Kidney (tissue), 14 donors: Measurements from ENCODE around the gene ACSF3. TPM values are rescaled to one million over a fixed set of nuclear protein-coding genes. Genes with fewer than 3 reads are reported as not detected.
A peak's percentile ranks its signal among the peaks of the same experiment; 100 is the strongest.

ENCODE experiments used
- DNase-seq, 5 donors: peaks; one replicate each; pipeline ENCODE4 v3.0.0-alpha.2; 2013 to 2020
- FAIRE-seq: peaks from 2 replicates; lab custom pipeline; 2012; peaks lifted over from hg19 to GRCh38; lab: Jason Lieb, UNC
- H3K27ac ChIP-seq, 2 donors: one replicate each; pipeline ENCODE4 v1.7.0; 2013; ENCODE audit warnings: low read depth in 2 of 2, low read length in 2 of 2, inconsistent platforms in 1 of 2
- H3K27me3 ChIP-seq: one replicate; pipeline ENCODE4 v1.7.1; 2013; ENCODE audit warnings: low read length, inconsistent platforms; ENCODE audit not compliant: control insufficient read depth, insufficient read depth
- H3K36me3 ChIP-seq, 3 donors: one replicate each; pipeline versions ENCODE4 v1.7.0 to v1.7.1; 2013; ENCODE audit warnings: low read length in 3 of 3, control low read depth in 1 of 3, inconsistent platforms in 1 of 3; ENCODE audit not compliant: insufficient read depth in 3 of 3, control insufficient read depth in 2 of 3
- H3K4me1 ChIP-seq, 3 donors: one replicate each; pipeline versions ENCODE4 v1.7.0 to v1.7.1; 2013; ENCODE audit warnings: low read length in 3 of 3, inconsistent platforms in 1 of 3, low read depth in 1 of 3; ENCODE audit not compliant: control insufficient read depth in 2 of 3, insufficient read depth in 2 of 3
- H3K4me3 ChIP-seq, 3 donors: one replicate each; pipeline versions ENCODE4 v1.7.0 to v1.8.1; 2013; ENCODE audit warnings: low read length in 3 of 3, control low read depth in 1 of 3, inconsistent platforms in 1 of 3
- H3K9ac ChIP-seq, 3 donors: one replicate each; pipeline versions ENCODE4 v1.7.0 to v1.7.1; 2013; ENCODE audit warnings: low read length in 3 of 3, control low read depth in 1 of 3, inconsistent platforms in 1 of 3
- H3K9me3 ChIP-seq, 3 donors: one replicate each; pipeline versions ENCODE4 v1.7.0 to v1.7.1; 2013; ENCODE audit warnings: low read length in 3 of 3, control low read depth in 1 of 3, inconsistent platforms in 1 of 3; ENCODE audit not compliant: control insufficient read depth in 2 of 3, insufficient read depth in 1 of 3
- intact Hi-C: fragments of 100-400 bp; cut with DNase I; formaldehyde crosslinking; loops from one replicate; pipeline ENCODE4 v1.11.1; 2022
- polyA plus RNA-seq: library from polyadenylated mRNA; stranded (reverse); fragments of 350-450 nt; fragmentation: Illumina TruSeq; extraction: RNeasy Lipid Tissue Mini Kit (QIAGEN cat#74804); gene quantifications from one replicate; pipeline ENCODE4 v1.2.3, GENCODE V29; 2014; ENCODE audit warnings: low read depth, low replicate concordance; ENCODE audit not compliant: insufficient read depth
- total RNA-seq: library from RNA; stranded (reverse); fragmentation: NEBNext Ultra II Directional; extraction: Animal tissue kit (Norgen Biotek cat#: 25700); gene quantifications from one replicate; pipeline ENCODE4 v1.2.1, GENCODE V29; 2021
- TF ChIP-seq, protein P1 (sequence below): IDR thresholded peaks from 3 replicates; pipeline ENCODE4 v1.5.1; 2012; ENCODE audit warnings: mild to moderate bottlenecking, moderate library complexity, borderline replicate concordance; ENCODE audit not compliant: insufficient read depth; ENCODE audit errors: extremely low read depth
- donor health status: control.
- donor health status: control.
- donor health status: control.
- donor health status: control.
- donor health status: control.
- donor health status: DM: yes; HTN: yes; CAD: no.
- donor health status: Normal renal cell carcinoma (clear cell type).

ACSF3 gene
- total and polyA plus RNA-seq, 2 donors from 2014 or later = 33.2 to 39.0 TPM

GRCh38 chr16:89200124-89200849 lies 106.6 kb downstream of the ACSF3 start, which contains the start of gene SLC22A31:
SLC22A31 (minus strand) TSS chr16:89200537; CDS start chr16:89200501, 36 bp downstream.
- DNase-seq (peak in 2 of 5 donors; percentile 74 to 76), FAIRE-seq (no peak)
- Histone ChIP-seq H3K9me3 (no peaks in the 10 kb centered on the region), H3K9ac (no peak within 1 kb of the TSS), H3K36me3 (no peaks in the 10 kb centered on the region), H3K4me3 (no peak within 1 kb of the TSS), H3K27me3 (peaks cover 17% of the 10 kb centered on the region), H3K27ac (no peak within 1 kb of the TSS), H3K4me1 (peaks cover 0 to 2% (median 0%) of the 10 kb centered on the region in 3 donors)
- intact Hi-C loops = no loop called here
- TF ChIP-seq, protein P1, sequence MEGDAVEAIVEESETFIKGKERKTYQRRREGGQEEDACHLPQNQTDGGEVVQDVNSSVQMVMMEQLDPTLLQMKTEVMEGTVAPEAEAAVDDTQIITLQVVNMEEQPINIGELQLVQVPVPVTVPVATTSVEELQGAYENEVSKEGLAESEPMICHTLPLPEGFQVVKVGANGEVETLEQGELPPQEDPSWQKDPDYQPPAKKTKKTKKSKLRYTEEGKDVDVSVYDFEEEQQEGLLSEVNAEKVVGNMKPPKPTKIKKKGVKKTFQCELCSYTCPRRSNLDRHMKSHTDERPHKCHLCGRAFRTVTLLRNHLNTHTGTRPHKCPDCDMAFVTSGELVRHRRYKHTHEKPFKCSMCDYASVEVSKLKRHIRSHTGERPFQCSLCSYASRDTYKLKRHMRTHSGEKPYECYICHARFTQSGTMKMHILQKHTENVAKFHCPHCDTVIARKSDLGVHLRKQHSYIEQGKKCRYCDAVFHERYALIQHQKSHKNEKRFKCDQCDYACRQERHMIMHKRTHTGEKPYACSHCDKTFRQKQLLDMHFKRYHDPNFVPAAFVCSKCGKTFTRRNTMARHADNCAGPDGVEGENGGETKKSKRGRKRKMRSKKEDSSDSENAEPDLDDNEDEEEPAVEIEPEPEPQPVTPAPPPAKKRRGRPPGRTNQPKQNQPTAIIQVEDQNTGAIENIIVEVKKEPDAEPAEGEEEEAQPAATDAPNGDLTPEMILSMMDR = no peak

GRCh38 chr16:89200850-89201411 lies 107.3 kb downstream of the ACSF3 start:
- H3K36me3 ChIP-seq = no peaks in the 10 kb centered on the region
- H3K27me3 ChIP-seq = peaks cover 17% of the 10 kb centered on the region
- DNase-seq = peak in 2 of 5 donors; percentile 73 to 82
- H3K9me3 ChIP-seq = no peaks in the 10 kb centered on the region
- TF ChIP-seq, protein P1 = no peak
- H3K4me1 ChIP-seq = peaks cover 0 to 2% (median 0%) of the 10 kb centered on the region in 3 donors
- H3K4me3 ChIP-seq = no peak overlapping the region
- no peak overlapping the region for H3K27ac ChIP-seq
- FAIRE-seq = no peak
- intact Hi-C loops = no loop called here
- no peak overlapping the region for H3K9ac ChIP-seq

GRCh38 chr16:89201439-89202377 lies 108.1 kb downstream of the ACSF3 start:
- peaks cover 0 to 2% (median 0%) of the 10 kb centered on the region in 3 donors for H3K4me1 ChIP-seq
- no peaks in the 10 kb centered on the region for H3K36me3 ChIP-seq
- DNase-seq (peak; percentile 85 to 95 (median 90)), FAIRE-seq (no peak)
- no peak overlapping the region for H3K9ac ChIP-seq
- H3K9me3 ChIP-seq = no peaks in the 10 kb centered on the region
- H3K4me3 ChIP-seq = peak overlapping the region in 2 of 3 donors; percentile 45 to 49
- intact Hi-C loops = no loop called here
- peaks cover 17% of the 10 kb centered on the region for H3K27me3 ChIP-seq
- no peak overlapping the region for H3K27ac ChIP-seq
- TF ChIP-seq, protein P1 = no peak
